ENCODE measurements around the gene PPP1R15A.

DNA sequence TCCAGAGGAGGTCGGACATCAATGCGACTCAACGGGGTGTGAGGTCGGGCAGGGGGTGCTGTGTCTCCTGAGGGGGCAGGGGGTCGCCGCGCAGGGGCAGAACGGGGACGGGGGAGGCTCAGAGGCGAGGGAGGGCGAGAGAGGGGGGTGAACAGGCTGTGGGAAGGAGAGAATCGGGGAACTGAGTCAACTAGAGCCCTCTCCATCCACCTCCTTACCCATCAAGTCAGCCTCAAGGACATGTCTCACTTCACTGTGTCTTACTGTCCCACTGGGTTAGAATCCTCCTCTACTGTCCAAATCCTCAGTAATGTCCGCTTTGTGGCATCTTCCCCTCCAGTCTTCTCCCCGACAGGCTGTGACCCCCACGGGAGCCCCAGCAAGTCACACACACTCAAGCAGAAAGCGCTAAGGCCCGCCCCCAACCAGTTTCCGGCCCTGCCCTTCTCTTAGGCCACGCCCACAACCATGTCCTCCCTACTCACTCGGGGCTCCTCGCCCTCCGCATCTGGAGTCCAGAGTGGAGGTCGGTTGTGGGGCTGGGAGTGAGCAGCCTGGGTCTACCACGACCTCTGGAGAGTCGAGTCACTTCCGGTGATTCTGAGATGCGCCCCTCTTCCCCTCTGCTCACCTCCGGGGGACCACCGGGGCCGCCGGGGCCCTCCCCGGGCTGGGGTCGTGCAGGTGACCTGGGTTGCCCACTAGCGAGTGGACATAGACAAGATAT, 13.1 kb upstream of the PPP1R15A start:
- TF ChIP-seq, protein P1, sequence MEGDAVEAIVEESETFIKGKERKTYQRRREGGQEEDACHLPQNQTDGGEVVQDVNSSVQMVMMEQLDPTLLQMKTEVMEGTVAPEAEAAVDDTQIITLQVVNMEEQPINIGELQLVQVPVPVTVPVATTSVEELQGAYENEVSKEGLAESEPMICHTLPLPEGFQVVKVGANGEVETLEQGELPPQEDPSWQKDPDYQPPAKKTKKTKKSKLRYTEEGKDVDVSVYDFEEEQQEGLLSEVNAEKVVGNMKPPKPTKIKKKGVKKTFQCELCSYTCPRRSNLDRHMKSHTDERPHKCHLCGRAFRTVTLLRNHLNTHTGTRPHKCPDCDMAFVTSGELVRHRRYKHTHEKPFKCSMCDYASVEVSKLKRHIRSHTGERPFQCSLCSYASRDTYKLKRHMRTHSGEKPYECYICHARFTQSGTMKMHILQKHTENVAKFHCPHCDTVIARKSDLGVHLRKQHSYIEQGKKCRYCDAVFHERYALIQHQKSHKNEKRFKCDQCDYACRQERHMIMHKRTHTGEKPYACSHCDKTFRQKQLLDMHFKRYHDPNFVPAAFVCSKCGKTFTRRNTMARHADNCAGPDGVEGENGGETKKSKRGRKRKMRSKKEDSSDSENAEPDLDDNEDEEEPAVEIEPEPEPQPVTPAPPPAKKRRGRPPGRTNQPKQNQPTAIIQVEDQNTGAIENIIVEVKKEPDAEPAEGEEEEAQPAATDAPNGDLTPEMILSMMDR (IDR thresholded peaks at IDR 0.05), result no peak
- no peak for TF ChIP-seq POLR2A (IDR thresholded peaks at IDR 0.05)
